Measurements from ENCODE around the gene ATP5MG. TPM values are rescaled to one million over a fixed set of nuclear protein-coding genes. Genes with fewer than 3 reads are reported as not detected.

The ATP5MG gene
- total and polyA plus RNA-seq, 2 donors from 2014 or later: 173 to 811 TPM

DNA sequence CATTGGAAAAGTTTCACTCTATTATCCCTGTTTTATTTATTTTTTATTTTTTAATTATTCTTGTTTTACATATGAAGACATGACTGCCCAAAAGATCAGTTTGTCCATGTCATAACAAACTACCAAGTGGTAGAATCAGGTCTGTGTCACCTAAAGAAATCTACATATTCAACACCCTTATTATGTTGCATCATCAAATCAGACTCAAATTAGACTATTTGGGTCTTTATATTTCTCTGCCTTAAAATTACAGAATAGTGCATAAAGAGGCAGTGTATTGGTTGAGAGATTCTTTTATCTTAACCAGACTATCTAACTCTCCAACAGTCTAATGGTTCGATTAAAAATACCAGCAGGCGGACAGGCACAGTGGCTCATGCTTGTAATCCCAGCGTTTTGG lies 18.5 kb upstream of the ATP5MG start:
- DNase-seq (no peak), FAIRE-seq (no peak)
- H3K4me1 ChIP-seq (ENCODE audit: control insufficient read depth in 2 of 3, insufficient read depth in 2 of 3, low read depth in 1 of 3, low read length in 3 of 3): no peaks in the 10 kb centered on the region
- peaks cover 14 to 83% (median 47%) of the 10 kb centered on the region in 3 donors for H3K36me3 ChIP-seq (ENCODE audit: control insufficient read depth in 2 of 3, insufficient read depth in 3 of 3, low read length in 3 of 3)
- no peak for TF ChIP-seq CTCF (IDR thresholded peaks at IDR 0.05; ENCODE audit: borderline replicate concordance, extremely low read depth, insufficient read depth)
- no peak overlapping the region for H3K9ac ChIP-seq (ENCODE audit: low read length in 3 of 3)
- H3K9me3 ChIP-seq (ENCODE audit: control insufficient read depth in 2 of 3, insufficient read depth in 1 of 3, low read length in 3 of 3): no peaks in the 10 kb centered on the region
- intact Hi-C loops (cut with DNase I): no loop called here
- H3K4me3 ChIP-seq (ENCODE audit: low read length in 3 of 3): no peak overlapping the region
- no peaks in the 10 kb centered on the region for H3K27me3 ChIP-seq (ENCODE audit: control insufficient read depth, insufficient read depth, low read length)
- no peak overlapping the region for H3K27ac ChIP-seq (ENCODE audit: low read depth in 2 of 2, low read length in 2 of 2)

DNA sequence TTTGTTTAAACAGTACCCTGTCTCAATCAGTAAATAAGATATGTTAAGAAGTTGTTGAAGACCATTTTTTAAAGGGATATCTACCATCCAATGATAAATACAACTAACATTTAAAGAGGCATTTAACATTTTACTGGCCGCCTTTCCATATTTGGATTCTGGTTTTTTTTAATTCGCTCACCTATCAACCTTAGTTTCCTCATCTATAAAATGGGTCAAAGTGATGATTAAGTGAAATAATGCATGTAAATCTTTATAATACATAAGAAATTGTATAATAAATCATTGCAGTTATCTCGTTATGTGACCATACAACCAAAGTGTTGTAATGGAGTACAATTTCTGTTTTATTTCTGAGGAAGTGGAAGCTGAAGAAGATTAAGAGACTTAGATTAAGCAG lies 17.7 kb upstream of the ATP5MG start:
- Histone ChIP-seq H3K9me3 (ENCODE audit: control insufficient read depth in 2 of 3, insufficient read depth in 1 of 3, low read length in 3 of 3) (no peaks in the 10 kb centered on the region), H3K9ac (ENCODE audit: low read length in 3 of 3) (no peak overlapping the region), H3K27ac (ENCODE audit: low read depth in 2 of 2, low read length in 2 of 2) (no peak overlapping the region), H3K27me3 (ENCODE audit: control insufficient read depth, insufficient read depth, low read length) (no peaks in the 10 kb centered on the region), H3K4me3 (ENCODE audit: low read length in 3 of 3) (no peak overlapping the region), H3K36me3 (ENCODE audit: control insufficient read depth in 2 of 3, insufficient read depth in 3 of 3, low read length in 3 of 3) (peaks cover 14 to 79% (median 46%) of the 10 kb centered on the region in 3 donors), H3K4me1 (ENCODE audit: control insufficient read depth in 2 of 3, insufficient read depth in 2 of 3, low read depth in 1 of 3, low read length in 3 of 3) (no peaks in the 10 kb centered on the region)
- no peak for FAIRE-seq
- DNase-seq: no peak
- no peak for TF ChIP-seq CTCF (IDR thresholded peaks at IDR 0.05; ENCODE audit: borderline replicate concordance, extremely low read depth, insufficient read depth)
- intact Hi-C loops (cut with DNase I): no loop called here

GRCh38 chr11:118396097-118396501 lies 5.3 kb upstream of the ATP5MG start:
- no peaks in the 10 kb centered on the region for H3K9me3 ChIP-seq (ENCODE audit: control insufficient read depth in 2 of 3, insufficient read depth in 1 of 3, low read length in 3 of 3)
- FAIRE-seq (no peak), DNase-seq (no peak)
- TF ChIP-seq CTCF (IDR thresholded peaks at IDR 0.05; ENCODE audit: borderline replicate concordance, extremely low read depth, insufficient read depth): no peak
- no peak overlapping the region for H3K4me3 ChIP-seq (ENCODE audit: low read length in 3 of 3)
- peaks cover 4 to 18% (median 11%) of the 10 kb centered on the region in 3 donors for H3K36me3 ChIP-seq (ENCODE audit: control insufficient read depth in 2 of 3, insufficient read depth in 3 of 3, low read length in 3 of 3)
- H3K27me3 ChIP-seq (ENCODE audit: control insufficient read depth, insufficient read depth, low read length): no peaks in the 10 kb centered on the region
- H3K27ac ChIP-seq (ENCODE audit: low read depth in 2 of 2, low read length in 2 of 2): no peak overlapping the region
- H3K9ac ChIP-seq (ENCODE audit: low read length in 3 of 3): no peak overlapping the region
- H3K4me1 ChIP-seq (ENCODE audit: control insufficient read depth in 2 of 3, insufficient read depth in 2 of 3, low read depth in 1 of 3, low read length in 3 of 3): peaks cover 0 to 4% (median 0%) of the 10 kb centered on the region in 3 donors
- intact Hi-C loops (cut with DNase I): no loop called here

DNA sequence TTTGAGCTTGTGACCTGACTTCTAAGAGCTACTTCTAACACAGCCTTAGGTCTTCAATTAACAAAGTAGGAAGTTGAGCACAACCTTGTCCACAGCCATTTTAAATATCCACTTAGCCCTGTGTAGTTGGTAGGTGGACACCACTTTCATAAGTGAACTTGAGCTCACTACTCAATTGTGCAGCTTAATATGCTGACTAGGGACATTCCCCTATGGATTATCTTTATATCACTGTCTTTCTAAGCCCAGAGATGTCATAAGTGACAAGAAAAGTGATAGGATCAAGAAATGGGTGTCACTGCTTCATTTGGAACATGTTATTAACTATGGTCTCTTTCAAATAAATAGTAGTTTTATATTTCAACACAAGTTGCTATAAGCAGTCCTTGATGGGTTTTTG lies 4.0 kb upstream of the ATP5MG start:
- intact Hi-C loops (cut with DNase I): no loop called here
- FAIRE-seq (no peak), DNase-seq (no peak)
- Histone ChIP-seq H3K4me3 (ENCODE audit: low read length in 3 of 3) (no peak overlapping the region), H3K4me1 (ENCODE audit: control insufficient read depth in 2 of 3, insufficient read depth in 2 of 3, low read depth in 1 of 3, low read length in 3 of 3) (peaks cover 0 to 4% (median 0%) of the 10 kb centered on the region in 3 donors), H3K36me3 (ENCODE audit: control insufficient read depth in 2 of 3, insufficient read depth in 3 of 3, low read length in 3 of 3) (peaks cover 4 to 13% (median 5%) of the 10 kb centered on the region in 3 donors), H3K27me3 (ENCODE audit: control insufficient read depth, insufficient read depth, low read length) (no peaks in the 10 kb centered on the region), H3K9me3 (ENCODE audit: control insufficient read depth in 2 of 3, insufficient read depth in 1 of 3, low read length in 3 of 3) (no peaks in the 10 kb centered on the region), H3K9ac (ENCODE audit: low read length in 3 of 3) (no peak overlapping the region), H3K27ac (ENCODE audit: low read depth in 2 of 2, low read length in 2 of 2) (no peak overlapping the region)
- TF ChIP-seq CTCF (IDR thresholded peaks at IDR 0.05; ENCODE audit: borderline replicate concordance, extremely low read depth, insufficient read depth): no peak
